SK-N-SH treated with all-trans-retinoic acid at 6 μM for 48 hours (cell line): ENCODE measurements around the gene TBATA.

Experiments used
- ATAC-seq: fragments of 200-7000 bp; cut with Tn5 transposase; 3 replicates; pipeline ENCODE4 v1.9.1; 2020; ENCODE audit warnings: mild to moderate bottlenecking, moderate library complexity
- ARNTL ChIP-seq: fragments of 450-650 bp; formaldehyde crosslinking; IDR thresholded peaks from 2 replicates; pipeline ENCODE4 v1.5.0; 2020; ENCODE audit warnings: low read depth, mild to moderate bottlenecking, moderate library complexity, borderline replicate concordance
- BACH2 ChIP-seq: fragments of 250-450 bp; sonication (Bioruptor Pico); IDR thresholded peaks from 2 replicates; pipeline ENCODE4 v1.9.0; 2021; ENCODE audit warnings: mild to moderate bottlenecking, borderline replicate concordance
- CSDC2 ChIP-seq: fragments of 250-450 bp; sonication (Bioruptor Pico); IDR thresholded peaks from 2 replicates; pipeline ENCODE4 v1.5.0; 2020; ENCODE audit warnings: mild to moderate bottlenecking, moderate library complexity
- ESRRG ChIP-seq: fragments of 250-450 bp; sonication (Bioruptor Pico); IDR thresholded peaks from 2 replicates; pipeline ENCODE4 v1.6.1; 2021; ENCODE audit warnings: mild to moderate bottlenecking
- GLIS3 ChIP-seq: fragments of 250-450 bp; sonication (Bioruptor Pico); IDR thresholded peaks from 2 replicates; pipeline ENCODE4 v1.5.0; 2020; ENCODE audit warnings: mild to moderate bottlenecking, moderate library complexity
- ISL1 ChIP-seq: fragments of 250-450 bp; sonication (Bioruptor Pico); IDR thresholded peaks from 2 replicates; pipeline ENCODE4 v2.1.2; 2022; ENCODE audit warnings: mild to moderate bottlenecking, moderate library complexity
- OSR1 ChIP-seq: fragments of 250-450 bp; sonication (Bioruptor Pico); IDR thresholded peaks from 2 replicates; pipeline ENCODE4 v1.8.0; 2022; ENCODE audit warnings: moderate library complexity, mild to moderate bottlenecking, inconsistent platforms
- PATZ1 ChIP-seq: fragments of 250-450 bp; sonication (Bioruptor Pico); IDR thresholded peaks from 2 replicates; pipeline ENCODE4 v1.8.0; 2020; ENCODE audit warnings: mild to moderate bottlenecking, moderate library complexity, borderline replicate concordance
- POU6F1 ChIP-seq: fragments of 250-450 bp; sonication (Bioruptor Pico); IDR thresholded peaks from 2 replicates; pipeline ENCODE4 v1.8.0; 2021; ENCODE audit warnings: low read depth, mild to moderate bottlenecking, moderate library complexity, borderline replicate concordance
- PPARA ChIP-seq: fragments of 250-450 bp; sonication (Bioruptor Pico); IDR thresholded peaks from 2 replicates; pipeline ENCODE4 v1.5.0; 2020; ENCODE audit warnings: mild to moderate bottlenecking, borderline replicate concordance
- RARB ChIP-seq: fragments of 250-450 bp; sonication (Bioruptor Pico); IDR thresholded peaks from 2 replicates; pipeline ENCODE4 v1.8.0; 2021; ENCODE audit warnings: mild to moderate bottlenecking, moderate library complexity
- SNAI2 ChIP-seq: fragments of 250-450 bp; sonication (Bioruptor Pico); IDR thresholded peaks from 2 replicates; pipeline ENCODE4 v1.5.0; 2020; ENCODE audit warnings: mild to moderate bottlenecking, moderate library complexity
- TCF4 ChIP-seq: fragments of 250-450 bp; sonication (Bioruptor Pico); IDR thresholded peaks from 2 replicates; pipeline ENCODE4 v1.8.0; 2021; ENCODE audit warnings: mild to moderate bottlenecking, moderate library complexity, borderline replicate concordance
- TOX ChIP-seq: fragments of 250-450 bp; sonication (Bioruptor Pico); IDR thresholded peaks from 2 replicates; pipeline ENCODE4 v1.8.0; 2021; ENCODE audit warnings: mild to moderate bottlenecking, moderate library complexity, borderline replicate concordance
- ZC3H10 ChIP-seq: fragments of 250-450 bp; sonication (Bioruptor Pico); IDR thresholded peaks from 2 replicates; pipeline ENCODE4 v1.5.1; 2021; ENCODE audit warnings: mild to moderate bottlenecking, moderate library complexity
- ZFP3 ChIP-seq: fragments of 250-450 bp; sonication (Bioruptor Pico); IDR thresholded peaks from 2 replicates; pipeline ENCODE4 v1.5.0; 2020; ENCODE audit warnings: mild to moderate bottlenecking, moderate library complexity
- ZFP30 ChIP-seq: fragments of 450-650 bp; formaldehyde crosslinking; IDR thresholded peaks from 2 replicates; pipeline ENCODE4 v1.5.0; 2022; ENCODE audit warnings: mild to moderate bottlenecking, moderate library complexity
- ZNF565 ChIP-seq: fragments of 450-650 bp; formaldehyde crosslinking; conservative IDR thresholded peaks from 2 replicates; pipeline ENCODE4 v1.5.0; 2020; ENCODE audit warnings: low read depth, mild to moderate bottlenecking, moderate library complexity
- ZNF70 ChIP-seq: fragments of 450-650 bp; formaldehyde crosslinking; IDR thresholded peaks from 2 replicates; pipeline ENCODE4 v1.5.0; 2020; ENCODE audit warnings: mild to moderate bottlenecking, moderate library complexity
- ZNF8 ChIP-seq: fragments of 450-650 bp; formaldehyde crosslinking; IDR thresholded peaks from 2 replicates; pipeline ENCODE4 v1.5.0; 2020; ENCODE audit warnings: mild to moderate bottlenecking, moderate library complexity
- TF ChIP-seq, protein P1 (sequence below): fragments of 250-450 bp; sonication (Bioruptor Pico); IDR thresholded peaks from 2 replicates; pipeline ENCODE4 v1.5.1; 2020; ENCODE audit warnings: low read depth, mild to moderate bottlenecking, moderate library complexity
- TF ChIP-seq, protein P2 (sequence below): fragments of 250-450 bp; sonication (Bioruptor Pico); IDR thresholded peaks from 2 replicates; pipeline ENCODE4 v1.5.1; 2021; ENCODE audit warnings: mild to moderate bottlenecking, moderate library complexity

Gene TBATA

GRCh38 chr10:70751356-70751755 lies 33.8 kb downstream of the TBATA start:
- no peak for ATAC-seq
- TF ChIP-seq SNAI2 (no peak), ZFP3 (CRISPR knock-in tag) (no peak), TOX (CRISPR knock-in tag) (no peak), PATZ1 (no peak), ISL1 (CRISPR knock-in tag) (no peak), PPARA (CRISPR knock-in tag) (no peak), TCF4 (CRISPR knock-in tag) (no peak), CSDC2 (no peak), RARB (no peak), ZNF70 (CRISPR knock-in tag) (no peak)

GRCh38 chr10:70750156-70750703 lies 34.9 kb downstream of the TBATA start:
- ATAC-seq, result no peak
- TF ChIP-seq TCF4 (CRISPR knock-in tag) (no peak), ARNTL (CRISPR knock-in tag) (no peak), BACH2 (CRISPR knock-in tag) (no peak), RARB (no peak), ZNF8 (CRISPR knock-in tag) (no peak), ZC3H10 (no peak), ESRRG (CRISPR knock-in tag) (no peak), PPARA (CRISPR knock-in tag) (no peak)
- TF ChIP-seq, protein P1, sequence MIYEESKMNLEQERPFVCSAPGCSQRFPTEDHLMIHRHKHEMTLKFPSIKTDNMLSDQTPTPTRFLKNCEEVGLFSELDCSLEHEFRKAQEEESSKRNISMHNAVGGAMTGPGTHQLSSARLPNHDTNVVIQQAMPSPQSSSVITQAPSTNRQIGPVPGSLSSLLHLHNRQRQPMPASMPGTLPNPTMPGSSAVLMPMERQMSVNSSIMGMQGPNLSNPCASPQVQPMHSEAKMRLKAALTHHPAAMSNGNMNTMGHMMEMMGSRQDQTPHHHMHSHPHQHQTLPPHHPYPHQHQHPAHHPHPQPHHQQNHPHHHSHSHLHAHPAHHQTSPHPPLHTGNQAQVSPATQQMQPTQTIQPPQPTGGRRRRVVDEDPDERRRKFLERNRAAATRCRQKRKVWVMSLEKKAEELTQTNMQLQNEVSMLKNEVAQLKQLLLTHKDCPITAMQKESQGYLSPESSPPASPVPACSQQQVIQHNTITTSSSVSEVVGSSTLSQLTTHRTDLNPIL (CRISPR knock-in tag), result no peak

GRCh38 chr10:70749756-70750155 lies 35.4 kb downstream of the TBATA start:
- ATAC-seq, result no peak
- TF ChIP-seq GLIS3 (no peak), OSR1 (no peak), PATZ1 (no peak), ZNF565 (no peak), ZNF70 (CRISPR knock-in tag) (no peak), TOX (CRISPR knock-in tag) (no peak), PPARA (CRISPR knock-in tag) (no peak), BACH2 (CRISPR knock-in tag) (no peak), ZNF8 (CRISPR knock-in tag) (no peak), ARNTL (CRISPR knock-in tag) (no peak), SNAI2 (no peak), ZC3H10 (no peak), ISL1 (CRISPR knock-in tag) (no peak), POU6F1 (CRISPR knock-in tag) (no peak), CSDC2 (no peak), ZFP30 (CRISPR knock-in tag) (no peak), RARB (no peak)
- TF ChIP-seq, protein P1 (CRISPR knock-in tag), result no peak
- TF ChIP-seq, protein P2, sequence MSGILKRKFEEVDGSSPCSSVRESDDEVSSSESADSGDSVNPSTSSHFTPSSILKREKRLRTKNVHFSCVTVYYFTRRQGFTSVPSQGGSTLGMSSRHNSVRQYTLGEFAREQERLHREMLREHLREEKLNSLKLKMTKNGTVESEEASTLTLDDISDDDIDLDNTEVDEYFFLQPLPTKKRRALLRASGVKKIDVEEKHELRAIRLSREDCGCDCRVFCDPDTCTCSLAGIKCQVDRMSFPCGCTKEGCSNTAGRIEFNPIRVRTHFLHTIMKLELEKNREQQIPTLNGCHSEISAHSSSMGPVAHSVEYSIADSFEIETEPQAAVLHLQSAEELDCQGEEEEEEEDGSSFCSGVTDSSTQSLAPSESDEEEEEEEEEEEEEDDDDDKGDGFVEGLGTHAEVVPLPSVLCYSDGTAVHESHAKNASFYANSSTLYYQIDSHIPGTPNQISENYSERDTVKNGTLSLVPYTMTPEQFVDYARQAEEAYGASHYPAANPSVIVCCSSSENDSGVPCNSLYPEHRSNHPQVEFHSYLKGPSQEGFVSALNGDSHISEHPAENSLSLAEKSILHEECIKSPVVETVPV, result no peak
- TF ChIP-seq, all 23 proteins: peak for 0
